Gastrocnemius medialis (tissue), 4 donors: ENCODE results near the gene IL37. TPM values are rescaled to one million over a fixed set of nuclear protein-coding genes. Genes with fewer than 3 reads are reported as not detected.

Experiments
- ATAC-seq, 2 donors: fragments of 150-250 bp; one replicate each; pipeline ENCODE4 v1.9.1; 2016
- DNase-seq, 2 donors: peaks; one replicate each; pipeline ENCODE4 v3.0.0-alpha.2; 2019
- H3K27ac ChIP-seq, 4 donors: fragments of 200-600 bp; sonication (generic); 1 replicate in 1 of 4; 2 replicates in 3 of 4; pipeline ENCODE4 v1.5.1; 2016 to 2018; ENCODE audit warnings: mild to moderate bottlenecking in 2 of 4, moderate library complexity in 1 of 4
- H3K27me3 ChIP-seq, 3 donors: fragments of 200-600 bp; sonication (generic) in 2 of 3; 1 replicate in 1 of 3; 2 replicates in 2 of 3; pipeline versions ENCODE4 v1.5.1 to v1.6.0; 2016 to 2019; ENCODE audit warnings: mild to moderate bottlenecking in 1 of 3, moderate library complexity in 1 of 3
- H3K36me3 ChIP-seq, 2 donors: fragments of 200-600 bp; sonication (generic) in 1 of 2; one replicate each; pipeline ENCODE4 v1.5.1; 2017 to 2018
- H3K4me1 ChIP-seq, 2 donors: fragments of 200-600 bp; sonication (generic) in 1 of 2; one replicate each; pipeline ENCODE4 v1.5.1; 2016 to 2017; ENCODE audit warnings: mild to moderate bottlenecking in 2 of 2
- H3K4me3 ChIP-seq, 4 donors: fragments of 200-600 bp; sonication (generic) in 3 of 4; 1 replicate in 1 of 4; 2 replicates in 3 of 4; pipeline ENCODE4 v1.5.1; 2016 to 2019; ENCODE audit warnings: mild to moderate bottlenecking in 2 of 4
- H3K9me3 ChIP-seq, 3 donors: fragments of 200-600 bp; sonication (generic) in 2 of 3; 1 replicate in 1 of 3; 2 replicates in 2 of 3; pipeline ENCODE4 v1.5.1; 2016 to 2019
- POLR2A ChIP-seq, 2 donors: fragments of 450-650 bp; IDR thresholded peaks; one replicate each; pipeline ENCODE4 v1.6.1; 2017; ENCODE audit warnings: antibody characterized with exemption in 2 of 2, mild to moderate bottlenecking in 2 of 2, moderate library complexity in 2 of 2
- in situ Hi-C, 4 donors: fragments of 200-750 bp; cut with MboI; loops; one replicate each; pipeline versions ENCODE4 v1.15.0 to v1.8.0; 2017; ENCODE audit warnings: low sequenced_read_pairs in 4 of 4
- intact Hi-C: fragments of 100-400 bp; cut with DNase I; formaldehyde crosslinking; loops from one replicate; pipeline ENCODE4 v1.15.1; 2023; ENCODE audit warnings: low total_unique reads
- total RNA-seq, 4 donors: library from RNA; depleted of rRNA; stranded (reverse); fragments of >200 nt; gene quantifications; one replicate each; pipeline versions ENCODE4 v1.1.0 to v1.2.3, GENCODE V29; 2016
- TF ChIP-seq, protein P1 (sequence below), 5 experiments: fragments of 450-650 bp in 3 of 5; fragments of 200-600 bp in 2 of 5; sonication (generic) in 2 of 5; IDR thresholded peaks in 4 of 5; conservative IDR thresholded peaks in 1 of 5; 1 replicate in 4 of 5; 2 replicates in 1 of 5; pipeline ENCODE4 v1.5.1; 2016 to 2019; ENCODE audit warnings: antibody characterized with exemption in 5 of 5, mild to moderate bottlenecking in 3 of 5, moderate library complexity in 3 of 5

The IL37 gene
- total RNA-seq, 4 donors from 2014 or later = not detected

DNA sequence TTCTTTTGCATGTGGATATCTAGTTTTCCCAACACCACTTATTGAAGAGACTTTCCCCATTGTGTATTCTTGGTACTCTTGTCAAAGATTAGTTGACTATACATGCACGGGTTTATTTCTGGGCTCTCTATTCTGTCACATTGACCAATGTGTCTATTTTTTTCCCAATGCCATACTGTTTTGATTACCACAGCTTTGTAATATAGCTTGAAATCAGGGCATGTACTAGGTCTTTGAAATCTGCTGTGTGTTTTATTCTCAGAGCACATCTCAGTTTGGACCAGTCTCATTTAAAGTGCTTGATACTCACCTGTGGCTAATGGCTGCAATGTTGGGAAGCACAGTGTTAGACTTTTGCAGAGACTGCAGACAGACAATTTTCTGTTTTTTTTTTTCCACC is 34.0 kb downstream of the IL37 start:
- peaks cover 0 to 12% (median 5%) of the 10 kb centered on the region in 3 donors for H3K9me3 ChIP-seq
- intact Hi-C loops (loop anchor here (5.0 kb wide), 1 partner anchor 198 kb away; no protein-coding TSS in a partner anchor), in situ Hi-C loops (loop anchor here in 1 of 4 donors (25.0 kb wide), 1 partner anchor 333 kb away; no protein-coding TSS in a partner anchor)
- ATAC-seq (no peak), DNase-seq (no peak)
- no peak overlapping the region for H3K4me3 ChIP-seq
- H3K36me3 ChIP-seq = no peaks in the 10 kb centered on the region
- TF ChIP-seq, protein P1, sequence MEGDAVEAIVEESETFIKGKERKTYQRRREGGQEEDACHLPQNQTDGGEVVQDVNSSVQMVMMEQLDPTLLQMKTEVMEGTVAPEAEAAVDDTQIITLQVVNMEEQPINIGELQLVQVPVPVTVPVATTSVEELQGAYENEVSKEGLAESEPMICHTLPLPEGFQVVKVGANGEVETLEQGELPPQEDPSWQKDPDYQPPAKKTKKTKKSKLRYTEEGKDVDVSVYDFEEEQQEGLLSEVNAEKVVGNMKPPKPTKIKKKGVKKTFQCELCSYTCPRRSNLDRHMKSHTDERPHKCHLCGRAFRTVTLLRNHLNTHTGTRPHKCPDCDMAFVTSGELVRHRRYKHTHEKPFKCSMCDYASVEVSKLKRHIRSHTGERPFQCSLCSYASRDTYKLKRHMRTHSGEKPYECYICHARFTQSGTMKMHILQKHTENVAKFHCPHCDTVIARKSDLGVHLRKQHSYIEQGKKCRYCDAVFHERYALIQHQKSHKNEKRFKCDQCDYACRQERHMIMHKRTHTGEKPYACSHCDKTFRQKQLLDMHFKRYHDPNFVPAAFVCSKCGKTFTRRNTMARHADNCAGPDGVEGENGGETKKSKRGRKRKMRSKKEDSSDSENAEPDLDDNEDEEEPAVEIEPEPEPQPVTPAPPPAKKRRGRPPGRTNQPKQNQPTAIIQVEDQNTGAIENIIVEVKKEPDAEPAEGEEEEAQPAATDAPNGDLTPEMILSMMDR (IDR thresholded peaks at IDR 0.05 in 4 of 5, conservative IDR thresholded peaks at IDR 0.05 in 1 of 5) = no peak
- no peak for TF ChIP-seq POLR2A (IDR thresholded peaks at IDR 0.05)
- H3K4me1 ChIP-seq = no peaks in the 10 kb centered on the region
- H3K27me3 ChIP-seq = no peaks in the 10 kb centered on the region
- no peak overlapping the region for H3K27ac ChIP-seq

DNA sequence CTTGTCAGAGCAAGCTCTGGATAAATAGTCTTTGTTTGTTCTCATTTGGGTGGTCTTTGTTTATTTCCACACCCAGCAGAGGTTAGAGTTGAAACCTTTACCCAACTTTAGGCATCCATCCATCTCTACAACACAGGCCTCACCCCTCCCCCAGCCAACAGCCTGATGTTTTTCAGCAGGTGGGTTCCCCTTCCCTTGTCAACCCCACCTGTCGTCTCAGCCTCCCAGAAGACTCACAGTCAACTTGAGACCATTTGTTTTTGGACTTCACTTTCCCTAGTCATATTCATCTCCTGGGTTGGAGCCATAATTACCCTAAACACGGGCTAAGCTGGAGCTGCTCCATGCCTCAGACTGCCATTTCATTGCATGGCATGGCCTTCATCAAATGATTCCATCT is 35.1 kb downstream of the IL37 start:
- Histone ChIP-seq H3K4me1 (no peaks in the 10 kb centered on the region), H3K4me3 (no peak overlapping the region), H3K36me3 (no peaks in the 10 kb centered on the region), H3K27me3 (no peaks in the 10 kb centered on the region), H3K27ac (no peak overlapping the region), H3K9me3 (peaks cover 0 to 12% (median 5%) of the 10 kb centered on the region in 3 donors)
- no peak for ATAC-seq
- DNase-seq = no peak
- in situ Hi-C loops = loop anchor here in 1 of 4 donors (25.0 kb wide), 1 partner anchor 334 kb away; no protein-coding TSS in a partner anchor
- no peak for TF ChIP-seq POLR2A (IDR thresholded peaks at IDR 0.05)
- TF ChIP-seq, protein P1 (IDR thresholded peaks at IDR 0.05 in 4 of 5, conservative IDR thresholded peaks at IDR 0.05 in 1 of 5) = no peak
- intact Hi-C loops = no loop called here

DNA sequence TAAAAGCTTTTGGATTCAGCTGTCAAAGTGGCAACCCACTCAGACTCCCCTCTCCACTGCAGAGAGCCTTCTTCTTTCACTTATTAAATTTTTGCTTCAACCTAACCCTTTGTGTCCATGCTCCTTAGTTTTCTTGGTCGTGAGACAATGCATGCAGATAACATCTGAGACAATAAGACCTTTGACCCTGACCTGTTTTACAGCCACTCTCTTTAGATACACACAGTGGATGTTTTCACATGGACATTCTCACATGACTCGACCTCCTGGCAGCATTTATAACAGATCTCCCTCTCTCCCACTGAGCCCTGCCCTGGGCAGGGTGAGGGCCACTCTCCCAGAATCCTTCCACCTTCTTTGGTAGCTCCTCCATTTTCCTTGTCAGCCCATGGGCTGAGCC is 36.4 kb downstream of the IL37 start:
- peaks cover 0 to 12% (median 5%) of the 10 kb centered on the region in 3 donors for H3K9me3 ChIP-seq
- H3K27ac ChIP-seq = no peak overlapping the region
- ATAC-seq (no peak), DNase-seq (no peak)
- in situ Hi-C loops (loop anchor here in 1 of 4 donors (25.0 kb wide), 1 partner anchor 335 kb away; no protein-coding TSS in a partner anchor), intact Hi-C loops (no loop called here)
- TF ChIP-seq, protein P1 (IDR thresholded peaks at IDR 0.05 in 4 of 5, conservative IDR thresholded peaks at IDR 0.05 in 1 of 5) = no peak
- TF ChIP-seq POLR2A (IDR thresholded peaks at IDR 0.05) = no peak
- no peaks in the 10 kb centered on the region for H3K36me3 ChIP-seq
- no peaks in the 10 kb centered on the region for H3K4me1 ChIP-seq
- no peak overlapping the region for H3K4me3 ChIP-seq
- no peaks in the 10 kb centered on the region for H3K27me3 ChIP-seq

DNA sequence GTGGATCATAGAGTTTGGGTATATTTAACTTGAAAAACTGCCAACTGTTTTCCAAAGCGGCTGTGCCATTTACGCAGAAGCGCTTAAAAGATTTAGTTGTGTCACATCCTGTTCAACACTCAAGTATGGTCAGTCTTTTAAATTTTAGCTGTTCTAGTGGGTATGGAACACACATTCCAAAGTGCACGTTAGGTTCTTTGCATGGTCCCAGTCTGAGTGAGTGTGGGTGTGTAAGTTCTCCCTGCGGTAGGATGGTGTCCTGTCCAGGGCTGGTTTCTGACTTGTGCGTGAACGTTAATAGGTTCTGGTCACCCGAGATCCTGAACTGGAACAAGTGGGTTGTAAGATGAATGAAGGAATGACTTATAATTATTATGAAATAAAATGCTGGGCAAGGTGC is 38.5 kb downstream of the IL37 start:
- Histone ChIP-seq H3K27ac (no peak overlapping the region), H3K36me3 (no peaks in the 10 kb centered on the region), H3K9me3 (peaks cover 0 to 12% (median 5%) of the 10 kb centered on the region in 3 donors), H3K4me3 (no peak overlapping the region), H3K4me1 (no peaks in the 10 kb centered on the region), H3K27me3 (no peaks in the 10 kb centered on the region)
- DNase-seq = no peak
- no peak for TF ChIP-seq POLR2A (IDR thresholded peaks at IDR 0.05)
- TF ChIP-seq, protein P1 (IDR thresholded peaks at IDR 0.05 in 4 of 5, conservative IDR thresholded peaks at IDR 0.05 in 1 of 5) = no peak
- intact Hi-C loops (no loop called here), in situ Hi-C loops (loop anchor here in 1 of 4 donors (25.0 kb wide), 1 partner anchor 337 kb away; no protein-coding TSS in a partner anchor)
- ATAC-seq = no peak

DNA sequence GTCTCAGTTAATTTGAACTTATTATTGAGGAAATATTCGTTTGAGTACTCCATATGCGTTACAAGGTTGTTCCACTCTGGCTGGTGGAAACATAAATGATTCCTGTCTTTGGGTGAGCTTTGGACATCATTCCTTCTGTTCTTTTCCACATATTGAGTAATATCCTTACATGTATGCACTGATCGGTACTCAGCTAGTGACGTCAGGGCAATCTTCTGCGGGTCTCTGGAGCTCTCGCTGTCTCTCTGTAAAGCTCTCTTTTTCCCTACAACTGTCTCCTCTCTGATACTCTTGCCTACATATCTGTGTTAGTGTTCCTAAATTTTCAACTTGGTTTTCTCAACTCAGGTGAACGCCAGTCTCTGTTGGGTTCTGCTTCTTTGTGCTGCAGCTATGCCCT is 43.4 kb downstream of the IL37 start:
- in situ Hi-C loops = loop anchor here in 1 of 4 donors (10.0 kb wide), 1 partner anchor 200 kb away; no protein-coding TSS in a partner anchor

More for the DNA sequence above, 43.4 kb downstream of the IL37 start:
- TF ChIP-seq, protein P1 (IDR thresholded peaks at IDR 0.05 in 4 of 5, conservative IDR thresholded peaks at IDR 0.05 in 1 of 5) = no peak
- TF ChIP-seq POLR2A (IDR thresholded peaks at IDR 0.05) = no peak
- H3K4me3 ChIP-seq = no peak overlapping the region
- H3K4me1 ChIP-seq = no peaks in the 10 kb centered on the region
- no peak for ATAC-seq
- H3K9me3 ChIP-seq = no peaks in the 10 kb centered on the region
- H3K27me3 ChIP-seq = no peaks in the 10 kb centered on the region
- no peaks in the 10 kb centered on the region for H3K36me3 ChIP-seq
- no peak overlapping the region for H3K27ac ChIP-seq
- intact Hi-C loops = no loop called here
- no peak for DNase-seq
